DMS79 treated with DMSO at 0.1 percent for 48 hours (cell line): Measurements from ENCODE around the gene USP28.
"Not testable (repeated sequence)": the region's sequence is repeated elsewhere in the genome, so short reads cannot be mapped to it uniquely, and the experiment has no call there.

Source experiments
- DNase-seq: peaks from one replicate; lab custom pipeline; 2025; lab: John Stamatoyannopoulos, UW

USP28 gene

DNA sequence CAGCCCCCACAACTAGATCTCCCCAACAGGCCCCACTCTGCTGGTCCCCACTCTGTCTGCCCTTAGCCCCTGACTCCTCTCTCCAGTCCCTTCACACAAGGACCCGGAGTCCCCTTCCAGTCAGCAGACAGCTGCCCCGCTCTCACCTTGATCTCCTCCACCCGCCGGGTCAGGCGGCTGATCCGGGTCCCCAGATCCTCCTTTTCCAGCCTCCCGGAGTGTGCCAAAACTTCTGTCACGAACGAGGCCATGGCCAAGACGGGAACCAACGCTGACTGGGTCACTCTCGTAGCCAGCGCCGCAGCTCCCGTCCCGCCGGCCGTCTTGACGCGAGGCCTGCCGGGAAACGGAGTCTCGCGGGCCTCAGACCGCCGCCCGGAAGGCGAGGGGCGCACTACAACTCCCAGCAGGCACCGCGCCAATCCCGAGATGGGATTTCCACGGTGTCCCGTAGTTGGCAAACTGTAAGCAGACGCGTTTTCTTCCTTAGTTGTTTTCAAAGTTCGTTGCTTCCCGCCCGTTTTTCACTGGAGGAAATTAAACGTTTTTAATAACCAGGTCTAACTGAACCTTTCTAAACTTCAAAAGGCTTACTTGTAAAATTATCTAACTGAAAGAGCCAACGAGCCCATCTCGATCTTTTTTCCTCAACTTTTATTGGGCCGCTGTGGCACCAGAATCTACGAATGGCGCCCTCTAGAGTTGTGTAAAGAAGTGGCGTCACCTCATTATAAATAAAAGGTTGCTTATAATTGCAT lies 101.8 kb downstream of the USP28 start, which contains the start of gene ZW10:
ZW10 (minus strand) TSS at position 277 of the 758 bp plus-strand sequence; CDS start at position 251, 26 bp downstream.
- DNase-seq = peak; percentile 98

DNA sequence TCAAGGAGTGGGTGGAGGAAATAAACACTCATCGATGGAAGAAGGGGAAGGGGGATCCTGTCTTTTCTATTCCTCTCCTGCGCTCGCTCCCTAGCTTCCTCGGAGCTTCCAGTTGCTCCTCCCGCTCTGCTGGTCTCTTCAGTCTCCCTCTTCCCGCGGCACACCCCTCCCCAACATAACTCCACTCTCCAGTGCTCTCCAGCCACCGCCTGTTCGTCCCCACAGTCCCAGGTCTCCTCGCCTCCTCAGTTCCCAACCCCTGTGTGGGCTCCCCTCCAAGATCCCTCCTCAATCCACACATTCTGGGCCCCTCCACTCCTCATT lies 102.3 kb downstream of the USP28 start:
- peak; percentile 49 for DNase-seq

DNA sequence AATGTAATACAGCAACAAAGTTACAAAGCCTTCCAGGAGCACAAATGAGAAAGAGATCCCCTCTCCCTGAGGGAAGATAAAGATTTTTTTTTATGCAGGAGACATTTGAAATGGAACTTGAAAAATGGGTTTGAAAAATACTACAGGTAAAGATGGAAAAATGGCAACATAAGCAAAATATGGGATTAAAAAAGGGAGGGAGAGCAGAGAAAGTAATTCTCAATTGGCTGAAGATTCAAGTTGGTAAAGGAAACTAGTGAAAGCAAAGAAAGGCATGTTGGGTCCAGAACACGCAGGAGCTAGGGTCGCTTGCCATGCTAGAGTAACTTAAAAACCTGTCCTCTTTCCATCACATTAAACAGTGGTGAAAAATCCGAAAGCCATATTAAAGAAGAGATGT lies 103.4 kb downstream of the USP28 start:
- no peak for DNase-seq

DNA sequence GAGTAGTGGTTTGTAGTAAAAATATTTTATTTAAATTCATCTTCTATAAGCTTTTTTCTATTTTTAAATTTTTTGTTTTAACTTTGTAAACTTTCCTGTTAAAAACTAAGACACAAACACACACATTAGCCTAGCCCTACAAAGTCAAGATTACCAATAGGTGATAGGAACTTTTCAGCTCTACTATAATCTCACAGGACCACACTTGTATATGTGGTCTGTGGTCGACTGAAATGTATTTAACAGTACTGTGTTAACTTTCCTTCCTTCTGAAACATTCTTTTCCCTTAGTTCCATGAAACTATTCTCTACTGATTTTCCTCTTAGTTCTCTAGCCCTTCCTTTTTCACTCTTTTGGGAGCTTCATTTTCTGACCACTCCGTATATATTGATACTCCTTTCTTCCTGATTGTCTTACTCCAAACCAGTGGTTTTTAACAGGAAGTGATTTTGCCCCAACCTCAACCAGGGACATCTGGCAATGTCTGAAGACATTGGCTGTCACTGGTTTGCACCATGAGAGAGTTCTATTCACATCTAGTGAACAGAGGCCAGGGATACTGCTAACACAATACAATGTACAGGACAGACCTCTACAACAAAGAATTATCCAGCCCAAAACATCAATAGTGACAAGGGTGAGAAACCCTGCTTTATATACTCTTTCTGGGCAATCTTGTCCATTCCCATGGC lies 110.7 kb downstream of the USP28 start:
- no peak for DNase-seq

DNA sequence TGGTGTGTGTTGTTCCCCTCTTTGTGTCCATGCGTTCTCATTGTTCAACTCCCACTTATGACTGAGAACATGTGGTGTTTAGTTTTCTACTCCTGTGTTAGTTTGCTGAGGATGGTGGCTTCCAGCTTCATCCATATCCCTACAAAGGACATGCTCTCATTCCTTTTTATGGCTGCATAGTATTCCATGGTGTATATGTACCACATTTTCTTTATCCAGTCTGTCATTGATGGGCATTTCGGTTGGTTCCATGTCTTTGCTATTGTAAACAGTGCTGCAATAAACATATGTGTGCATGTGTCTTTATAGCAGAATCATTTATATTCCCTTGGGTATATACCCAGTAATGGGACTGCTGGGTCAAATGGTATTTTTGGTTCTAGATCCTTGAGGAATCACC lies 112.3 kb downstream of the USP28 start:
- DNase-seq = not testable (repeated sequence)

DNA sequence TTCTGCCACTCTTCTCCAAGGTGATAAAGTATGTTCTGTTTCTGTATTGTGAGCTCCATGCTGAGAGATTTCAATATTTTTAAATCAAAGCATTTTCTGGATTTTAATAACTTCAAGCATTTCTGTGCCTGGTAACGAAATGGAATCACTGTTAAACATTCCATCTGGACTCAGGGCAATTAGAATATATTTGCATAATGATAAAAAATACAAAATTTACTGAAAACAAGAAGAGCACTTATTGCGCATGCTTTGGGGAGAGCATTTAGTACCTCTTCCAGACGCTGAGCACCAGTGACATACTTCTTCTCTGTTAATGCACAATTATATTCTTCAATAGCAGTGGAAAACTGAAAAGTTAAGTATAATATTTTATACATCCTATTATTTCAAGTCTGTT lies 115.1 kb downstream of the USP28 start:
- DNase-seq = no peak

DNA sequence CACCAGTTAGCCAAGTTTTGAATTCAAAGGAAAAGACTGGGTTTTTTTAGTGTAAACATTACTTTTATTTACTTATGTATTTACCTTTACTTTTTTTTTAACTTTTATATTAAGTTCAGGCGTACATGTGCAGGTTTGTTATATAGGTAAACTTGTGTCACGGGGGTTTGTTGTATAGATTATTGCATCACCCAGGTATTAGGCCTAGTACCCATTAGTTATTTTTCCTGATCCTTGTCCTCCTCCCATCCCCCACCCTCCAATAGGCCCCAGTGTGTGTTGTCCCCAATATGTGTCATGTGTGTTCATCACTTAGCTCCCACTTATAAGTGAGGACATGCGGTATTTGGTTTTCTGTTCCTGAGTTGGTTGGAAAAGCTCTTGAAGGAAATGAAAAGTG lies 122.4 kb downstream of the USP28 start:
- no peak for DNase-seq
